GM19372 (cell line): ENCODE measurements around the gene CENPK.
"Not testable (repeated sequence)": the region's sequence is repeated elsewhere in the genome, so short reads cannot be mapped to it uniquely, and the experiment has no call there.

Experiments used
- ATAC-seq: cut with Tn5 transposase; IDR thresholded peaks from one replicate; pipeline ENCODE4 v1.9.1; 2021; ENCODE audit warnings: mild to moderate bottlenecking, low read depth, moderate library complexity; ENCODE audit not compliant: unreplicated experiment

The CENPK gene, protein sequence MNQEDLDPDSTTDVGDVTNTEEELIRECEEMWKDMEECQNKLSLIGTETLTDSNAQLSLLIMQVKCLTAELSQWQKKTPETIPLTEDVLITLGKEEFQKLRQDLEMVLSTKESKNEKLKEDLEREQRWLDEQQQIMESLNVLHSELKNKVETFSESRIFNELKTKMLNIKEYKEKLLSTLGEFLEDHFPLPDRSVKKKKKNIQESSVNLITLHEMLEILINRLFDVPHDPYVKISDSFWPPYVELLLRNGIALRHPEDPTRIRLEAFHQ

GRCh38 chr5:65562731-65563701, at the start of gene CENPK, which contains the start of gene PPWD1:
Gene CENPK (minus strand): TSS chr5:65563168. CDS start chr5:65554907, 8,261 bp downstream.
Gene PPWD1 (plus strand): TSS chr5:65563296. CDS start chr5:65563311, 15 bp downstream.
- ATAC-seq: peak; percentile 99

DNA sequence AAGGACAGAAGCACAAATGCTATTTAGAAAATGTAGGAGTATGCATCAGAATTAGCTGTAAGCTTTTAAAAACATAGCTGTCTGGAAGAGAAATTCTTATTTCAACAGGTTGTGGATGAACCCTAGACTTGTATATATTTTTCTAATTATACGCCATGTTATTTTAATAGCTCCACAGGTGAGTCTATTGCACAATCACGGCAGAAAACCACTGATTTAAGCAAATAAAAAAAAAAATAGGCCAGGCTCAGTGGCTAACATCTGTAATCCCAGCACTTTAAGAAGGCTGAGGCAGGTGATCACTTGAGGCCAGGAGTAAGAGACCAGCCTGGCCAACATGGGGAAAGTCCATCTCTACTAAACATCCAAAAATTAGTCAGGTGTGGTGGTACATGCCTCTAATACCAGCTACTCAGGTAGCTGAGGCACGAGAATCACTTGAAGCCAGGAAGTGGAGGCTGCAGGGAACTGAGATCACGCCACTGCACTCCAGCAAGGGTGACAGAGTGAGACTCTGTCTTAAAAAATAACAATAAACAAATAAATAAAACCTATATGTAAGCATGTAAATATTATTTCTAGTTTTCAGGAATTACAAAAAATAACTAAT, 49.4 kb upstream of the CENPK start:
- ATAC-seq: no peak

- ATAC-seq: no peak
Measured at GRCh38 chr5:65611524-65611923, 48.6 kb upstream of the CENPK start.

DNA sequence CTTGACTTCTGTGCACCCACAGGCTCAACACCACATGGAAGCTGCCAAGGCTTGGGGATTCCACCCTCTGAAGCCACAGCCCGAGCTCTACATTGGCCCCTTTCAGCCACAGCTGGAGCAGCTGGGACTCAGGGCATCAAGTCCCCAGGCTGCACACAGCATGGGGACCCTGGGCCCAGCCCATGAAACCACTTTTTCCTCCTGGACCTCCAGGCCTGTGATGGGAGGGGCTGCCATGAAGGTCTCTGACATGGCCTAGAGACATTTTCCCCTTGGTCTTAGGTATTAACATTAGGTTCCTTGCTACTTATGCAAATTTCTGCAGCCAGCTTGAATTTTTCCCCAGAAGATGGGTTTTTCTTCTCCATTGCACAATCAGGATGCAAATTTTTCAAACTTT, 38.8 kb upstream of the CENPK start:
- ATAC-seq: not testable (repeated sequence)

GRCh38 chr5:65588694-65589093, 25.7 kb upstream of the CENPK start:
- no peak for ATAC-seq

- no peak for ATAC-seq
Measured at GRCh38 chr5:65577141-65577540, 14.2 kb upstream of the CENPK start.

DNA sequence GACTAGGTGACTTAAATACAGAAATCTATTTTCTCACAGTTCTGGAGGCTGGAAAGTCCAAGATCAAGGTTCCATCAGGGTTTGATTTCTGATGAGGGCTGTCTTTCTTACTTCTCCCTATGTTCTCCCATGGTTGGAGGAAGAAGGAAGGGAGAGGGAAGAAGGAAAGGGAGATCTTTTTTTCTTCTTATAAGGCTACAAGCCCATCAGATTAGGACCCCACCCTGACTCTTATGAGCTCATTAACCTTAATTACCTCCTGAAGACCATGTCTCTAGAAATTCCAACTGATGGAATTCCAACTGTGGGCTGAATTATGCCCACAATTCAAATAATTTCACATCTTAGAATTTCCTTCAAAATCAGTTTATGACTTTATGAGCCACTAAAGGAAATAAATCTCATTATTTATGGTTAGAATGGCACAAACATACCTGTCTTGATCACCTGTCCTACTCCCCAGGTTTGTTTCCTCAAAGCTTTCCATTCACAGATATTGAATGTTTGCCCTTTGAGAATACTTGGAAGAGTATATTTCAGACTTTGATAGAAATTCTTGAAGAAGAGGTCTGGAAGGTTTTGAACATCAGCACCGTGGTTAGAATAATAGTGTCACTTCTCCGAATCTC, 7.7 kb upstream of the CENPK start:
- no peak for ATAC-seq

DNA sequence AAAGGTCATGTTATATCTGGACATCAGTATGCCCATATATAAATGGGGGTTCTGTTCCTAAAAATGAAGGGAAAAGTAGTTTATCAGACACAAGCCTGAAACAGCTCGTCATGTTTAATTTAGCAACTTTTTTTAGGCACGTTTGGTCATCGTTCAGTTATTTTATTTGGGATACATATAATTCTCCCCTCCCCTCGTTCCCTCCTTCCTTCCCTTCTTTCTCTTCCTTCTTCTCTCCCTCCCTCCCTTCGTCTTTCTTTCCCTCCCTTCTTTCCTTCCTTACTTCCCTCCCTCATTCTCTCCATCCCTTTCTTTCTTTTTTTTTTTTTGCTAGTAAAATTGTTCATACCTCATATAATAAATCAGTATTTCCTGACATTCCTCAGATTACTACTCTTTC, 3.5 kb upstream of the CENPK start:
- ATAC-seq: no peak

DNA sequence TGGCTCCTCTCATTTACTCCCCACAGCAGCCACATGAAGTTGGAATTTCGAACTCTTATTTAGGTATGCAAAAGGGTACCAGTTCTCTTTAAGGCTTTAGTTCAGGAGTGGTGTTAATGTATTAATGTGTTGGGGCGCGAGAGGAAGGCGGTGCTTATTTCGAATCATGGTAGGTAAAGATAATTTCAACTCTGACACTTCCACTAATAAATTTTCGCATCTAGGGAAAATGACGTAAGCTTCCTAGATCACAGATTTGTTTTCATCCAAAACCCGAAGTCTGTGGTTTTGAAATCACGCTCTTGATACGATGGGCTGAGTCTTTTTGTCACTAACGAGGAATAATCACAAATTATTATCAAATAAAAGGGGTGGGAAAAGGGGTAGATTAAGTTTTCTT, 809 bp upstream of the CENPK start:
- no peak for ATAC-seq

DNA sequence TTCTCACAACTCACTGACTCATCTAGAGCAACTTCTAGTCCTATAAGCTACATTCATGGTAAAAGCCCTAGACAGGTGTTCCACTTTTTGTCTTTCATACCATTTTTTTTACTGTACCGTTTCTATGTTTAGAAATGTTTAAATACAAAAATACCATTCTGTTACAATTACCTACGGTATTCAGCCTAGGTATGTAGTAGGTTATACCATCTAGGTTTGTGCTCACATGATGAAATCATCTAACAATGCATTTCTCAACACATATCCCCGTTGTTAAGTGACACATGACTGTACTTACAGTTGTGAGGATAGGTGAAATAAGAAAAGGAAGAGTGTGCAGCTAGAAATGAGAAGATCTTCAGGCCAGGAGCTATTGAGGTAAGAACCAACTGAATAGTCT, 6.2 kb downstream of the CENPK start:
- ATAC-seq: no peak

DNA sequence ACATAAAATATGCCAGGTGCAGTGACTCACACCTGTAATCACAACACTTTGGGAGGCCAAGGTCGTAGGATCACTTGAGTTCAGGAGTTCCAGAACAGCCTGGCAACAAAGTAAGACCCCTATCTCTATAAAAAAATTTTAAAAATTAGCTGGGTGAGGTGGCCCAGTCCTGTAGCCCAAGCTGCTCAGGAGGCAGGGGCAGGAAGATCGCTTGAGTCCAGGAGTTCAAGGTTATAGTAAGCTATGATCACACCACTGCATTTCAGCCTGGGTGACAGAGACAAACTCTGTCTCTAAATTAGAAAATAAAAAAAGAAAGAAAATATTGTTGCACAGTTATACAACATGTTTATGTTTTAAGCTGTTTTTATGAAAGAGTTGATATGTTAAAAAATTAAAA, 6.8 kb downstream of the CENPK start:
- no peak for ATAC-seq

DNA sequence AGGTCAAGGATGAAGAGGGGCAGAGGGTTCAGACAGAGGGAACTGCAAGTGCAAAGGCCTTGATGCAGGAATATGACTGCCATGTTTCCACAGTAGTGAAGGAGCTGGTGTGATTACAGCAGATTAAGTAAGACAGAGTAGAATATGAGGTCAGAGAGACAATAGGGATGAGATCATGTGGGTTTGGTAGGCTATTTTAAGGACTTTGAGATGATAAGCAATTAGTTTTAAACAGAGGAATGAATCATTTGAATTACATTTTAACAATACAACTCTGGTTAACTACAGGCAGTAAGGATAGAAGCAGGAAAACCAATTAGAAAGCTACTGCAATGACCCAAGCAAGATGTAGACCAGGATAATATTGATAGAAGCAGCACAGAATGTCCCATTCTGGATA, 7.7 kb downstream of the CENPK start:
- ATAC-seq: no peak

GRCh38 chr5:65553941-65554340, 9.0 kb downstream of the CENPK start:
- no peak for ATAC-seq

DNA sequence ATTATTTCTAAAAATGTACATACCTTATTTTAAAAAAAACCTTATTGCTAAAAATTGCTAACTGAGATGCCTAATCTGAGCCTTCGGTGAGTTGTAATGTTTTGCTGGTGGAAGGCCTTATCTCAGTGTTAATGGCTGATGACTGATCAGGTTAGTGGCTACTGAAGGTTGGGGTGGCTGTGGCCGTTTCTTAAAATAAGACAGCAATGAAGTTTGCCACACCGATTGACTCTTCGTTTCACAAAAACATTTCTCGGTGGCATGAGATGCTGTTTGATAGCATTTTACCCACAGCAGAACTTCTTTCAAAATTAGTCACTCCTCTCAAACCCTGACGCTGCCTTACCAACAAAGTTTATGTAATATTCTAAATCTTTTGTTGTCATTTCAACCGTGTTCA, 14.7 kb downstream of the CENPK start:
- ATAC-seq: no peak

DNA sequence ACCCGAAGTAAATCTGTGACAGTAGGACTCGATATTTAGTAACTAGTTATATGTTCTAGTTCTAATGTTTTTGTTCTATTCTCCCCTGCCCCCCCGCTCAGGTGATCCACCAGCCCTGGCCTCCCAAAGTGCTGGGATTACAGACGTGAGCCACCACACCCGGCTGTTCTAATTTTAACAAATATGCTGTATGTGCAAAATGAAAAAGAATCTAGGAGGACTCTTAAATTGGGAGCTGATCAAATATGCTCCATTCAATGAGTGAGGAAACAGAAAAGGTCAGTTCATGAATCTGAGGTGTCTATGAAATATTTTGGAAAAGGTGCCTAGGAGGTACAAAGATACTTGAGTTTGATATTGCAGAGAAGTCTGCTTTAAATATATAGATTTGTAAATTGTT, 16.8 kb downstream of the CENPK start:
- ATAC-seq: no peak

DNA sequence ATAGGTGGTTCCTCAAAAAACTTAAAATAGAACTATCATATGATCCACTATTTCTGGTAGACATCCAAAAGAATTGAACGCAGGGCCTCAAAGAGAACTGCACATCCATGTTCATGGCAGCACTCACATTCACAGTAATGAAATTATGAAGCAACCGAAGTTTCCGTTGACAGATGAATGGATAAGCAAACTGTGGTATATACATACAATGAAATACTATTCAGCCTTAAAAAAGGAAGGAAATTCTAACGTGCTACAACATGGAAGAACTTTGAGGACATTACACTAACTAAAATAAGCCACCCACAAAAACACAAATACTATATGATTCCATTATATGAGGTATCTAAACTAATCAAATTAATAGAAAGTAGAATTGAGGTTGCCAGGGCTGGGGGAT, 18.5 kb downstream of the CENPK start:
- no peak for ATAC-seq

- no peak for ATAC-seq
Measured at GRCh38 chr5:65539827-65540226, 23.1 kb downstream of the CENPK start.

GRCh38 chr5:65535529-65535987, 27.4 kb downstream of the CENPK start:
- ATAC-seq: no peak

- no peak for ATAC-seq
Measured at GRCh38 chr5:65530904-65531303, 32.1 kb downstream of the CENPK start.

DNA sequence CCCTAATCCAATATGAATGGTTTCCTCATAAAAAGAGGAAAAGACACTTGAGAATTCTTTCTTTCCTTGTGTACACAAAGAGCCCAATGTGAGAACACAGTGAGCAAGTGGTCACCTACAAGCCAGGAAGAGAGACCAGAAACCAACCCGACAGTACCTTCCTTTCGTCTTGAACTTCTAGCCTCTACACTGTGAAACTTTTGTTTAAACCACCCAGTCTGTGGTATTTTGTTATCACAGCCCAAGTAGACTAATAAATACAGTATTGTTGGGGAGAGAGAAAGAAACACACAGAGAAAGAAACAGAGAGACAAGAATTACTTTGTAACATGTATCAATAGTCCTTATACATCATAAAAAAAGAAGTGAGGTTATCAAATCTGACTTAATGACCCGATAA, 37.2 kb downstream of the CENPK start:
- no peak for ATAC-seq
